K562 treated with DMSO at 1 percent for 12 hours (cell line): ENCODE data around the gene MOB3A. TPM values are rescaled to one million over a fixed set of nuclear protein-coding genes. Genes with fewer than 3 reads are reported as not detected.

Experiments used
- total RNA-seq: library from RNA; unstranded; fragments of 300-600 nt; gene quantifications from 2 replicates; pipeline ENCODE4 v1.2.3, GENCODE V29; 2022; ENCODE audit not compliant: insufficient read depth

MOB3A gene
- 9.5 and 14.9 TPM in 2 replicates for total RNA-seq

DNA sequence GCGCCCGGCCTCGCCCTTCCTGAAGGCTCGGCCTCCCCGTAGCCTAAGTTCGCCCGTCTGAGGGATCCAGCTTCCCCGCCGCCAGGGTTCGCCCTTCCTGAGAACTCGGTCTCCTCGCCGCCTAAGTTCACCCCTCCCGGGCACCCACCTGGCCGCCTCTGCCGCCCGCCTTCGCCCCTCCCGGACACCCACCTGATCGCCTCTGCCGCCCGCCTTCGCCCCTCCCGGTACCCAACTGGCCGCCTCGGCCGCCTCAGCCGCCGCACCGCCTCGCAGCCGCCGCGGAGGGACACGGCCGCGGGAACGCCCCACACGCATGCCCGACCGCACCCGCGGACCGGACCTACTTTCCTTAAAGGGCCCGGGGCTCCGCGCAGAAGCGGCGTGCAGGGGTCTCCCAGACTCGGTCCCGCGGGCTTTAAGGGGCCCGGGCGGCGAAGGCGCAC, at the start of gene MOB3A:
Gene MOB3A, minus strand, starts transcription at position 293 of the 446 bp plus-strand sequence. CDS start 17,766 bp downstream, outside the sequence.

DNA sequence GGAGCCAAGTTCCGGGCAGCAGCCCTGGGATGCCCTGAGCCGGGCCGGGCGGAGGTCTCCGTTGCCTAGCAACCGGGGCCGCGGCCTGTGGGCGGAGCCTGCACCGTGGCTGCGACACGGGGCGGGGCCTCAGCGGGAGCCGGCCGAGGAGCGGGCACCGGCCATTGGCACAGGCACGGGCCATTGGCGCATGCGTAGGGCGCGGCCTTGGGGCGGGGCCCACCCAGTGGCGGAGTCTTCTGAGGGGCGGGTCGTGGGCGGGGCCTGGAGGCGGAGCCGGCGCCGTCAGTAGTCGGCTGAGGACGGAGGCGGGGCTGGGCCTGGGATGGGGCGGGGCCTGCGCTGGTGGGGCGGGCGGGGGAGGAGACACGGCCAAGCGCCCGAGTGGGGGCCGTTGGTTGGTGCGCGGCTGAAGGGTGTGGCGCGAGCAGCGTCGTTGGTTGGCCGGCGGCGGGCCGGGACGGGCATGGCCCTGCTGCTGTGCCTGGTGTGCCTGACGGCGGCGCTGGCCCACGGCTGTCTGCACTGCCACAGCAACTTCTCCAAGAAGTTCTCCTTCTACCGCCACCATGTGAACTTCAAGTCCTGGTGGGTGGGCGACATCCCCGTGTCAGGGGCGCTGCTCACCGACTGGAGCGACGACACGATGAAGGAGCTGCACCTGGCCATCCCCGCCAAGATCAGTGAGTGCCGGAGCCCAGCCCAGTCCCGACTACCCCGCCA, 515 bp upstream of the MOB3A start, which contains the start of gene IZUMO4:
Gene IZUMO4, plus strand, starts transcription at position 436 of the 723 bp plus-strand sequence. Its CDS starts 31 bp downstream, at position 467.

DNA sequence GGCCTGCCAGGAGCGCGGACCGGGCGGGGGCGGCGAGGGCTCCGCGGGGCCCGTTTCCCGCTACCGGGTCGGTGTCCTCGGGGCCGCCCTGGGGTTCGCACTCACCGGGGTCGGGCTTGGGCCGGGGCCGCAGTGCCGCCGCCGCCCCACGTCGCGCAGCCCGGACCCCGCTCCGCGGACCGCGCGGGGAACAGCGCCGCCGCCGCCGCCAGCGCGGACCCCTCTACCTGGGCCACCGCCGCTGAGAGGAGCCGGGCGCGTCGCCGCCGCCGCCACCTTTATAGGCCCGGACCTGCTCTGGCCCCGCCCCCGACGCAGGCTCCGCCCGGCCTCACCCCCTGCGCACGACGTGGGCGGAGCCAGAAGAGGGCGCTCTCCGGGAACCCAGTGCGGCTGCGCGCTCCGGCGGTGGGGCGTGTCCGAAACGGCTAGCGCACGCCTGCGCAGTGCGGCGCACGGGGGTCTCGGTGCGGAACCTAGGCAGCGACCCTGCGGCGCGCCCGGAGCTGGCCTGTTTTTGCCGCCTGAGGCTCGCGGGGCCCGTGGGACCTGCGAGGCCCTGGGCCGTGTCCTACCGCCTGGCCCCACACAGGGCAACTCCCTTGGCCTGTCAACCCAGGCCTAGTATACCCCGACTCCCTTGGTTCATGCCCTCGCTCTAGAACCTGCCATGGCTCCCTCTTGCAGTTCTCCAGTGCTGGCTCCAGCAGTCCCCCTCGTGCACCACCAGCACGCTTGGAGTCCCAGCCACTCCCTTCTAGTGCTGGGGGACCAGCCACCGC, 44.9 kb downstream of the MOB3A start, which contains the start of gene MKNK2:
Gene MKNK2, minus strand, starts transcription at position 254 of the 782 bp plus-strand sequence. CDS start 393 bp downstream, outside the sequence.

Other genes starting within 250 kb of the MOB3A start
- 20.9 and 35.6 TPM in 2 replicates for gene REXO1, start 247.8 kb downstream of the MOB3A start, total RNA-seq
- 16.0 and 23.1 TPM in 2 replicates for gene KLF16, start 232.7 kb downstream of the MOB3A start, total RNA-seq
- 134 and 194 TPM in 2 replicates for gene ABHD17A, start 210.8 kb downstream of the MOB3A start, total RNA-seq
- 24.3 and 32.0 TPM in 2 replicates for gene ADAT3, start 190.9 kb downstream of the MOB3A start, total RNA-seq
- 28.8 and 59.6 TPM in 2 replicates for gene SCAMP4, start 190.9 kb downstream of the MOB3A start, total RNA-seq
- gene CSNK1G2, start 155.2 kb downstream of the MOB3A start, total RNA-seq, result 74.0 and 105 TPM in 2 replicates
- gene BTBD2, start 80.6 kb downstream of the MOB3A start, total RNA-seq, result 79.8 and 89.2 TPM in 2 replicates
- 220 and 387 TPM in 2 replicates for gene MKNK2, start 45.1 kb downstream of the MOB3A start, total RNA-seq
- gene IZUMO4, start 589 bp upstream of the MOB3A start, total RNA-seq, result 1.2 and 1.6 TPM in 2 replicates
- 68.6 and 125 TPM in 2 replicates for gene AP3D1, start 55.2 kb upstream of the MOB3A start, total RNA-seq
- 16.7 and 43.9 TPM in 2 replicates for gene DOT1L, start 67.6 kb upstream of the MOB3A start, total RNA-seq
- gene PLEKHJ1, start 140.0 kb upstream of the MOB3A start, total RNA-seq, result 160 and 185 TPM in 2 replicates
- gene SF3A2, start 140.5 kb upstream of the MOB3A start, total RNA-seq, result 62.8 and 101 TPM in 2 replicates
- gene AMH, start 153.0 kb upstream of the MOB3A start, total RNA-seq, result 31.0 and 34.0 TPM in 2 replicates
- gene JSRP1, start 160.1 kb upstream of the MOB3A start, total RNA-seq, result 2.0 TPM in 1 of 2 replicates, not detected in the other
- gene PEAK3, start 185.8 kb upstream of the MOB3A start, total RNA-seq, result not detected in 2 replicates
- 0.36 and 0.94 TPM in 2 replicates for gene LINGO3, start 211.8 kb upstream of the MOB3A start, total RNA-seq
- gene LSM7, start 232.3 kb upstream of the MOB3A start, total RNA-seq, result 303 and 460 TPM in 2 replicates
- 32.7 and 67.2 TPM in 2 replicates for gene SPPL2B, start 232.4 kb upstream of the MOB3A start, total RNA-seq